GM19035 (cell line): ENCODE measurements around the gene EMSY.
"Not testable (repeated sequence)": the region's sequence is repeated elsewhere in the genome, so short reads cannot be mapped to it uniquely, and the experiment has no call there.

ENCODE experiments used
- ATAC-seq: cut with Tn5 transposase; IDR thresholded peaks from one replicate; pipeline ENCODE4 v1.9.1; 2021; ENCODE audit not compliant: unreplicated experiment

EMSY gene

GRCh38 chr11:76562541-76562940 is 117.7 kb downstream of the EMSY start:
- ATAC-seq, result no peak

- ATAC-seq, result no peak
These were observed 119.5 kb downstream of the EMSY start for GRCh38 chr11:76564364-76564763.

- no peak for ATAC-seq
These were observed 122.0 kb downstream of the EMSY start for GRCh38 chr11:76566811-76567210.

GRCh38 chr11:76567261-76567660 is 122.4 kb downstream of the EMSY start:
- no peak for ATAC-seq

GRCh38 chr11:76568139-76568538 is 123.3 kb downstream of the EMSY start:
- no peak for ATAC-seq

- ATAC-seq, result no peak
These were observed 123.8 kb downstream of the EMSY start for GRCh38 chr11:76568621-76569020.

GRCh38 chr11:76572181-76572875 is 127.5 kb downstream of the EMSY start:
- ATAC-seq, result not testable (repeated sequence)

- ATAC-seq, result no peak
These were observed 129.6 kb downstream of the EMSY start for GRCh38 chr11:76574406-76574805.

GRCh38 chr11:76574879-76575278 is 130.1 kb downstream of the EMSY start:
- no peak for ATAC-seq

- no peak for ATAC-seq
These were observed 132.6 kb downstream of the EMSY start for GRCh38 chr11:76577226-76577920.

- ATAC-seq, result no peak
These were observed 133.3 kb downstream of the EMSY start for GRCh38 chr11:76577921-76578653.

- no peak for ATAC-seq
These were observed 133.8 kb downstream of the EMSY start for GRCh38 chr11:76578654-76579055.

GRCh38 chr11:76579056-76579751 is 134.4 kb downstream of the EMSY start:
- no peak for ATAC-seq

- no peak for ATAC-seq
These were observed 134.9 kb downstream of the EMSY start for GRCh38 chr11:76579752-76580151.

- not testable (repeated sequence) for ATAC-seq
These were observed 137.7 kb downstream of the EMSY start for GRCh38 chr11:76582471-76582870.

- no peak for ATAC-seq
These were observed 143.1 kb downstream of the EMSY start for GRCh38 chr11:76587820-76588454.

GRCh38 chr11:76588455-76589325 is 143.9 kb downstream of the EMSY start:
- ATAC-seq, result no peak

GRCh38 chr11:76589477-76589876 is 144.7 kb downstream of the EMSY start:
- no peak for ATAC-seq

GRCh38 chr11:76589964-76590950 is 145.4 kb downstream of the EMSY start:
- ATAC-seq, result no peak
